GM15510 (cell line): ENCODE data around the gene CDK5RAP1.

Experiments
- POLR2A ChIP-seq: IDR thresholded peaks from 3 replicates; pipeline ENCODE4 v1.6.1; 2011; ENCODE audit warnings: borderline replicate concordance; ENCODE audit not compliant: insufficient read length; ENCODE audit errors: extremely low read depth

CDK5RAP1 gene

GRCh38 chr20:33407251-33407650 lies 5.9 kb upstream of the CDK5RAP1 start:
- no peak for TF ChIP-seq POLR2A

- no peak for TF ChIP-seq POLR2A
These were observed 3.0 kb upstream of the CDK5RAP1 start for GRCh38 chr20:33404281-33404680.

DNA sequence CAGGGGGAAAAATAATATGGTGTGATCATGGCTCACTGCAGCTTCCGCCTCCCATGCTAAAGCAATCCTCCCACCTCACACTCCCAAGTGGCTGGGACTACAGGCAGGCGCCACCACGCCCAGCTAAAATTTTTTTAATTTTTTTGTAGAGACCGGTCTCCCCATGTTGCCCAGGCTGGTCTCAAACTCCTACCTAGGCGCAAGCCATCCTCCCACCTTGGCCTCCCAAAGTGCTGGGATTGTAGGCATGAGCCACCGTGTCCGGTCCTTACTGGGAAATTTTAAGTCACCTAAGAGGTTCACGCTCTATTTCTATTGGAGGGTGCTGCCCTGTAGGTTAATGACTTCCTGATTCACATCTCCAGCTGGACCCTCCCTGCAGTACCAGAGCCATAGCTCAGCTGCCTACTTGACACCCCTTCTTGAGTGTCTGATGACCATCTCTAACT lies 626 bp upstream of the CDK5RAP1 start:
- no peak for TF ChIP-seq POLR2A

DNA sequence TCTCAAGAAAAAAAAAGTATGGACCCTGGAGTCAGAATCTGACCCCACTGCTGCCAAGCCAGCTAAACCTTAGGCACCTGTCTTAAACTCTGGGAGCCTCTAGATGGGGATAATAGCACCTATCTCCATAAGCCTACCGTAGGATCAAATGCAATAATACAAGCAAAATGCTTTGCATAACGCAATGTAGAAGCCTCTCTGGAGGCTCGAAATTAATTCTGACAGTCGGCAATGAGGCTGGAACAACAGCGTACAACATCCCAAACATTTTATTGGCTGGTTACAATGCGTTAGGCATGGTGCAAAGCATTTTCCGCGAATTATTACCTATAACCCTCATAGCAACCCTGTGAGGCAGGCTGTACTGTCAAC lies 521 bp downstream of the CDK5RAP1 start:
- TF ChIP-seq POLR2A = no peak

DNA sequence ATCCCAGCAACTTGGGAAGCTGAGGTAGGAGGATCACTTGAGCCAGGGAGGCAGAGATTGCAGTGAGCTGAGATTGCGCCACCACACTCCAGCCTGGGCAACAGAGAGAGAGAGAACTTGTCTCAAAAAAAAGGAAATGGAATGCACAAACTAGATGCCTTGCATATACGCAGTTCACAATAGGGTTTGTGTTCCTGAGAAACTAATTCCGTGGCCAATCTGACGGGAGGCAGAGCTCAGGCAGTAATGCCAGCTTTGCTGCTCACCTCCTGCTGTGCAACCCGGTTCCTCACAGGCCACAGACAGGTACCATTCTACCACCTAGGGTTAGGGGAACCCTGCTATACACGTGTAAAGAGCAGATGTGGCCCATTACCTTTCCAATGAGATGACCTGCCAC lies 1.4 kb downstream of the CDK5RAP1 start:
- TF ChIP-seq POLR2A = no peak

DNA sequence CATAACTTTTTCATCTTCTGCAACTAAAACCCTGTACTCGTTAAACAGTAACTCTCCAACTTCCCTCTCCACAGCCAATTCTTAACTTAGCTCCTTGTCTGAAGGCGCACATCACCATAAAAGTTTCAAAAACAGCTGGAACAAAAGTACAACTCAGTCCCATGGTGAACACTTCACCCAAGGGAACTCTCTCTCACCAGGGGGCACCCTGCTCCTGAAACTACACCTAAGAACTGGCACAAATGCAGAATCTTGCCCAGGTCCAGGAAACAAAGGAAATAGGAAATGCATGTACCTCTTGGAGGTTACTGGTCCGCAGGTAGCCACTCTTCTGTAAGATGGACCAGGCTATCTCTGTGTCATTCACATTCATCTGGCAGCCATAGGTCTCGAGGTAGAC lies 6.6 kb downstream of the CDK5RAP1 start:
- TF ChIP-seq POLR2A = no peak

DNA sequence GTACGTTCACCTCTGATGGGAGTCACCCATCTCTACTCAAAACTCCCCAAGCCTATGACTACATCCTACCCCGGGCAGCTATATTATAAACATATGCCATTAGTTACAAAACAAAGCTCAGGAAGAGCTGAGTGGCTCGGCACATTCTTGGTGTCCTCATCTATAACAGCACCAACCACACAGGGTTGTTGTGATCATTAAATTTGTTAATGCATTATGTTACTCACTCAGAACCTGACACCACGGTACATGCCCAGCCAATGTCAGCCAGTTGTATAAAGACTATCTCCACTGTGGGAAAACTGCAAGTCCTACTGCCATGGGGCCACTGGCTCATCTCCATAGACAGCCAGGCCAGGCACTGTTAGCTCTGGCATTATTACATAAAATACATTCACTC lies 7.7 kb downstream of the CDK5RAP1 start:
- TF ChIP-seq POLR2A = no peak

DNA sequence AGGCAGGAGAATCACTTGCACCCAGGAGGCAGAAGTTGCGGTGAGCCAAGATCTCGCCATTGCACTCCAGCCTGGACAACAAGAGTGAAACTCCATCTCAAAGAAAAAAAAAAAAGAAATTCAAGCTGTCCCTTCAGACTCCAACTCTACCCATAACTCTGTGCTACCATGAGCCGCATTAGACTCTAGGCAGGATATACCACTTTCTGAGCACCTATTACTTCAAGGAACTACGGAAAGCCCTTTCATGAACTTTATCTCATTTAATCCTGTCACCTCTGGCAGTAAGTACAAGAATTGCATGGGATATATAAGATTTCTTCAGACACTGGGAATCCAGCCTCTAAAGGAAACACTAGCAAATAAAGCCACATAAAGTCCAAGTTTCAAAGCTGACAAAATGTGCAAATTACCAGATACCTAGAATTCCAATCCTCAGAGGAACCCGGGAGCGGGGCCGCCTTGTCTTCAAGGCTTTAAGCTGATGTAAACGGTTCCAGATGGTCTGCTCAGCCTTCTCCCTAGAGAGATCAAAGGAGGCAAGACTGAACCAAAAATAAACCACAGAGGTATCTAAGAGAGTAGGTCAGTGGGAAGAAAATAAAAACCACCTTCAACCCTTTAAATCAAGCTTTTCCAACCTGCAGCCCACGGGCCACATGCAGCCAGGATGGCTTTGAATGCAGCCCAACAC lies 9.4 kb downstream of the CDK5RAP1 start:
- no peak for TF ChIP-seq POLR2A

- no peak for TF ChIP-seq POLR2A
These were observed 13.1 kb downstream of the CDK5RAP1 start for GRCh38 chr20:33388268-33388667.

- no peak for TF ChIP-seq POLR2A
These were observed 14.1 kb downstream of the CDK5RAP1 start for GRCh38 chr20:33387177-33387576.

DNA sequence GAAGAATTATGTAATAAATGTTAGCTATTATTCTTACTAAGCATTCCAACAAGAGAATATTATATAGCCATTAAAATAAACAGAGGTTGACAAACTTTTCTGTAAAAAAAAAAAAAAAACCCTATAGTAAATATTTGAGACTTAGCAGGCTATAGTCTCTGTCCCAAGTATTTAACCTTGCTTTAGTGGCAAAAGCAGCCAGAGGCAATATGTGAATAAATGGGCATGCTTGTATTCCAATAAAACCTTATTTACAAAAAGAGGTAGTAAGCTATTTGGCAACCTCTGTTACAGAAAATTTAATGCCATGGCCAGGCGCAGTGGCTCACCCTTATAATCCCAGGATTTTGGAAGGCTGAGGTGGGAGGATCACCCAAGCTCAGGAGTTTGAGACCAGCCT lies 14.6 kb downstream of the CDK5RAP1 start:
- TF ChIP-seq POLR2A = no peak

GRCh38 chr20:33377366-33377765 lies 24.0 kb downstream of the CDK5RAP1 start:
- TF ChIP-seq POLR2A = no peak

DNA sequence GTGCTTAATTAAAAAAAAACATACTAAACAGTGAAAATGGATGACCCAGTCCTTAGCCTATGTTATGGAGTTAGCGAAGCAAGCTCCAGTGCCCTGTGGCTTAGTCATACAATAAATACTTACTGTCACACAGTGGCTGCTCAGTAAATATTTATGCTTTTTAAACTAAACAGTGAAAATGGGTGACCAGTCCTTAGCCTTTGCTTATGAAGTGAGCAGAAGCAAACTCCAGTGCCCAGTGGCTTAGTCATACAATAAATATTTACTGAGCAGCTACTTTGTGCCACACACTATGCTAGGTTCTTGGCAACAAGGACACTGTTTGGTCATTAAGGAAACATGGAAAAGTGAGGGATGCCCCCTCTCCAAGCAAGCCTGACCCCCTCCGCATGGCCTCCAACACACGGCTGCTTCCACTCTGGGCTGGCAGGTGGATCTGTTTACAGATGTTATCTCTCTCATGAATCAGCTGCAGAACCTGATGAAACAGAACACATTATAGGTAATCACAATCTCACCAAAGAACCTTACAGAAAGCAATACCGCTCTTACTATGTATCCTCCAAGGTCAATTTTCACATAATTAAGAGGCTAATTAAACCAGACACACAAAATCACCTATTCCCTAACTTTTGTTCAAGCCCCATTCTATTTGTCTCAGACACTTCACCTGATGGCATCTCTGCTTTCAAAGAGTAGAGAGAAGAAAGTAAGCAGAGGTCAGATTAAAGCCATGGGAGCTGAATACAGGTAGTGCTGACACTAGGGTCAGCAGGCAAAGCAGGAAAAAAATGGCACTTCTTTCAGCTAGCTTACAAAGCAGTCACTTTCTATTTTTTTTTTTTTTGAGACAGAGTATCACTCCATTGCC lies 27.3 kb downstream of the CDK5RAP1 start:
- no peak for TF ChIP-seq POLR2A

- TF ChIP-seq POLR2A = no peak
These were observed 28.3 kb downstream of the CDK5RAP1 start for GRCh38 chr20:33372993-33373441.

DNA sequence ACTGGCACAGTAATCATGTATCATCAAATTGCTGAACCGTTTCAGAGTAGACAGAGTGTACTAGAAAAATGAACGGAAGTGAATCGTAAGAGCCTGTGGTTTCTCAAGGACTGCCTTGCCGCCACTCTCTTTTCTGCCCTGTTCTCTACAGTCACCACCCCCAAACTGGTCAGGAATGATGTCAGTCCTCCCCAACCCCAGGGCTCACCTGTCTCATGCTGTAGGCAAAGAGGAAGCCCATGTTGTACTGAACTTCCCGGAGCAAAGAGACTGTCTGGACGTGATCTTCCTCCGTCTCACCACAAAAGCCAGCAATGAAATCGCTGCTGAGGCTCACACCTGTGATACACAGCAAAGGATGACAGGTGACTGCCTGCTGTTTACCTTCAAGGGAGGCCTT lies 31.0 kb downstream of the CDK5RAP1 start:
- TF ChIP-seq POLR2A = no peak

DNA sequence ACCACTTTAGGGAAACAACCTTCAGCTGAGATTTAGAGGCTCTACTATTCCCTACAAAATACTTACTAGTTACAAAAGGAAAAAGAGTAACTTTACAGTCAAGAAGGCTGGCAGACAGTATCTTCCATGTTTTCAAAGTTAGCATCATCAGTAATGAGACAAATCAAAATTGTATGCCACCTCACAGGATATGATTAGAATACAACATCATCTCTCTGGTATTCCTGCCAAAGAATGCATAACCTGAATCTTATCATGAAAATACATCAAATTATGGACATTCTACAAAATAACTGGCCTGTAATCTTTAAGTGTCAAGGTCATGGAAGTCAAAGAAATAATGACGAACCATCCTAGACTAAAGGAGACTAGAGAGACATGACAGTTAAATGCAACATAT lies 38.4 kb downstream of the CDK5RAP1 start:
- TF ChIP-seq POLR2A = no peak
